ENCODE measurements around the gene FOXL3.

The FOXL3 gene

GRCh38 chr7:284762-285722 lies 4.9 kb upstream of the FOXL3 start:
- Mint-ChIP-seq H3K36me3 (ENCODE audit: low read depth) (no peaks in the 10 kb centered on the region), H3K9me3 (no peaks in the 10 kb centered on the region), H3K4me1 (ENCODE audit: low read depth) (no peaks in the 10 kb centered on the region), H3K4me3 (no peak overlapping the region), H3K27ac (no peak overlapping the region), H3K27me3 (ENCODE audit: low read depth) (peaks cover 11% of the 10 kb centered on the region)
- DNase-seq (ENCODE audit: low spot score) = no peak

GRCh38 chr7:285731-286130 lies 4.2 kb upstream of the FOXL3 start:
- no peak for DNase-seq (ENCODE audit: low spot score)
- Mint-ChIP-seq H3K36me3 (ENCODE audit: low read depth) (no peaks in the 10 kb centered on the region), H3K27me3 (ENCODE audit: low read depth) (peaks cover 11% of the 10 kb centered on the region)

GRCh38 chr7:286266-286665 lies 3.7 kb upstream of the FOXL3 start:
- H3K27me3 Mint-ChIP-seq (ENCODE audit: low read depth) = peaks cover 11% of the 10 kb centered on the region
- no peak for DNase-seq (ENCODE audit: low spot score)
- no peaks in the 10 kb centered on the region for H3K4me1 Mint-ChIP-seq (ENCODE audit: low read depth)
- H3K36me3 Mint-ChIP-seq (ENCODE audit: low read depth) = no peaks in the 10 kb centered on the region
- no peak overlapping the region for H3K4me3 Mint-ChIP-seq
- no peaks in the 10 kb centered on the region for H3K9me3 Mint-ChIP-seq
- no peak overlapping the region for H3K27ac Mint-ChIP-seq

More at GRCh38 chr7:285731-286130, 4.2 kb upstream of the FOXL3 start:
- no peak overlapping the region for H3K4me3 Mint-ChIP-seq
- H3K27ac Mint-ChIP-seq = no peak overlapping the region
- H3K4me1 Mint-ChIP-seq (ENCODE audit: low read depth) = no peaks in the 10 kb centered on the region
- H3K9me3 Mint-ChIP-seq = no peaks in the 10 kb centered on the region

GRCh38 chr7:288671-289101 lies 1.3 kb upstream of the FOXL3 start:
- H3K36me3 Mint-ChIP-seq (ENCODE audit: low read depth) = no peaks in the 10 kb centered on the region
- DNase-seq (ENCODE audit: low spot score) = no peak
- no peaks in the 10 kb centered on the region for H3K9me3 Mint-ChIP-seq
- no peaks in the 10 kb centered on the region for H3K4me1 Mint-ChIP-seq (ENCODE audit: low read depth)
- no peak overlapping the region for H3K4me3 Mint-ChIP-seq
- H3K27ac Mint-ChIP-seq = no peak overlapping the region
- H3K27me3 Mint-ChIP-seq (ENCODE audit: low read depth) = peaks cover 26% of the 10 kb centered on the region

DNA sequence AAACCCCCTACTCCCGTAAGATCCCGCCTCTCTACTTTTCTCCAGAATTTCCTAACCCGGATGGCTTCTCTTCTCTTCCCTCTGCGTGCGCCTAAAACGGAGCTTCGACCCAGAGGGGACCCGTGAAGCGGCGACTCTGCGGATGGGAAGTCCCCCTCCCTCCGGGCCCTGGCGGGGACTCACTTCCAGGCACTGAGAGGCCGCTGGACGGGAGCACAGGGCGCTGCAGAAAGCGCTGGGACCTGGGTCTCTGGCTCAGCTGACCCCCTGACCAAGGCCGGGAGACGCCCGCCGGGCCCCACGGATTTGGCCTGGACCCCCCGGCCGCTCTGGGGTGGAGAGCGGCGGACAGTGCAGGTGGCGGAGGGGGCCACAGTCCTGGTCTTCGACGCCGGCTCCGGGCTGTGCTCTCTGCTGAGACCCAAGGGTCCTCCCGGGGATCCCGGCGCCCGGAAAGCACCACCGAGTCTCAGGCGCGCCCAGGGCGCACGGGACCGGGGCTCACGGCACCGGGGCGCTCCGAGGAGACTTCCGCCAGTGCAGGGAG lies 688 bp upstream of the FOXL3 start:
- Mint-ChIP-seq H3K36me3 (ENCODE audit: low read depth) (no peaks in the 10 kb centered on the region), H3K4me1 (ENCODE audit: low read depth) (no peaks in the 10 kb centered on the region), H3K27me3 (ENCODE audit: low read depth) (peaks cover 26% of the 10 kb centered on the region), H3K27ac (no peak overlapping the region), H3K4me3 (no peak overlapping the region), H3K9me3 (no peaks in the 10 kb centered on the region)
- no peak for DNase-seq (ENCODE audit: low spot score)

GRCh38 chr7:290554-291372 lies 793 bp downstream of the FOXL3 start:
- Mint-ChIP-seq H3K9me3 (no peaks in the 10 kb centered on the region), H3K36me3 (ENCODE audit: low read depth) (no peaks in the 10 kb centered on the region), H3K27ac (no peak overlapping the region), H3K4me1 (ENCODE audit: low read depth) (no peaks in the 10 kb centered on the region), H3K27me3 (ENCODE audit: low read depth) (peaks cover 26% of the 10 kb centered on the region), H3K4me3 (no peak overlapping the region)
- DNase-seq (ENCODE audit: low spot score) = no peak

GRCh38 chr7:291373-292092 lies 1.6 kb downstream of the FOXL3 start:
- Mint-ChIP-seq H3K4me1 (ENCODE audit: low read depth) (no peaks in the 10 kb centered on the region), H3K4me3 (no peak overlapping the region), H3K27me3 (ENCODE audit: low read depth) (peaks cover 26% of the 10 kb centered on the region), H3K27ac (no peak overlapping the region), H3K36me3 (ENCODE audit: low read depth) (no peaks in the 10 kb centered on the region), H3K9me3 (no peaks in the 10 kb centered on the region)
- DNase-seq (ENCODE audit: low spot score) = no peak

DNA sequence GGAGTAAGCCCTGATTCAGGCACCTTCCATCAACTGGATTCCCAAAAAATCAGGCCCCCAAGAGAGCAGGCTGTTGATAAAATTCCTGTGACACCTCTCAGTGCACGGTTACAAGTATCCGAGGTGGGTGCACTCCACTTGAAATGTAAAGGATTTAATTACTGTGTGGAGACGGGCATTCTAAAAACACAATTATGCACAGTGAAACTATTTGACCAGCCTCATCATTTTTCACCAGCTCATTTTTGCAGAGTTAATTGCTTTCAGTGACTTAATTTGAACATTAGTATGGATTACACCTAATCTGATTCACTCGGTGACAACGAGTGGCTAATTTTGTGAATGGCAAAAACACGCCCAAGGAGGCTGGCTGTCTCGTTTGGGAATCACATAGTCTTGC lies 2.3 kb downstream of the FOXL3 start:
- no peak overlapping the region for H3K4me3 Mint-ChIP-seq
- H3K27me3 Mint-ChIP-seq (ENCODE audit: low read depth) = peaks cover 26% of the 10 kb centered on the region
- no peak overlapping the region for H3K27ac Mint-ChIP-seq
- no peaks in the 10 kb centered on the region for H3K4me1 Mint-ChIP-seq (ENCODE audit: low read depth)
- no peaks in the 10 kb centered on the region for H3K9me3 Mint-ChIP-seq
- H3K36me3 Mint-ChIP-seq (ENCODE audit: low read depth) = no peaks in the 10 kb centered on the region
- no peak for DNase-seq (ENCODE audit: low spot score)

GRCh38 chr7:292826-293225 lies 2.9 kb downstream of the FOXL3 start:
- Mint-ChIP-seq H3K27me3 (ENCODE audit: low read depth) (peaks cover 24% of the 10 kb centered on the region), H3K4me3 (no peak overlapping the region), H3K9me3 (no peaks in the 10 kb centered on the region), H3K36me3 (ENCODE audit: low read depth) (no peaks in the 10 kb centered on the region), H3K27ac (no peak overlapping the region), H3K4me1 (ENCODE audit: low read depth) (no peaks in the 10 kb centered on the region)
- no peak for DNase-seq (ENCODE audit: low spot score)

GRCh38 chr7:293681-294439 lies 3.9 kb downstream of the FOXL3 start:
- Mint-ChIP-seq H3K4me3 (no peak overlapping the region), H3K36me3 (ENCODE audit: low read depth) (no peaks in the 10 kb centered on the region), H3K4me1 (ENCODE audit: low read depth) (no peaks in the 10 kb centered on the region), H3K9me3 (no peaks in the 10 kb centered on the region), H3K27ac (no peak overlapping the region), H3K27me3 (ENCODE audit: low read depth) (peaks cover 19% of the 10 kb centered on the region)
- no peak for DNase-seq (ENCODE audit: low spot score)

DNA sequence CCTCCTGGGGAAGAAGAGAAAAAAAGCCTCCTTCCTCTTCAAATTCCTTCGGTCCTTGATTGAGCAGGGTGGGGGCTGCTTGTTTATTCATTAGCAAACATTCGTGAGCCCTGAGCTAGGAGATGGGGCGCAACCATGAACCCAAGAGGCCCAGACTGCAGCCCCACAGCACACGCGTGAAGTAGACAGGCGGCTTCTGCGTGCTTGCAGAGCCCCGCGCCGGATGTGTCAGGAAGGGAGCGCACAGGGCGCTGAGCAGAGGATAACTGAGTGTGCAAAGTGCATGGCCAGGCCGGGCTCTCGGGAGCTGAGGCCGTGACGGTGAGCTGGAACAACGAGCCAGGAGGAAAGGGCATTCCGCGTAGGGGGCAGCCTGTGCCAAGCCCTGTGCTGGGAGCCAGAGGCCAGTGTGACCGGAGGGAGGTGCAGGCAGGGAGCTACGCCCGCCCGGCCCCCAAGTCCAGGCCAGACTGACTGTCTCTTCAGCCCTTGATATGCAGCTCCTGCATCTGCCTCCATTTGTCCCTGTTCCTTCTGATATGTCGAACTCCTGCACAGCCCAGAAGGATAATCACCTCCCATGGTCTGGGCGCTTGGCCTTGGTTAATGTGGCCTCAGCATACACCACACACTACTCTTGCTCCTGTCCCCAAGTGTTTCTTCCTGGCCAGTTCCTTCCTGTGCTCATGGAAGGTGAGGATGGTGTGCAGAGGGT lies 4.6 kb downstream of the FOXL3 start:
- Mint-ChIP-seq H3K4me3 (no peak overlapping the region), H3K27ac (no peak overlapping the region), H3K36me3 (ENCODE audit: low read depth) (no peaks in the 10 kb centered on the region), H3K4me1 (ENCODE audit: low read depth) (no peaks in the 10 kb centered on the region), H3K27me3 (ENCODE audit: low read depth) (peaks cover 15% of the 10 kb centered on the region), H3K9me3 (no peaks in the 10 kb centered on the region)
- DNase-seq (ENCODE audit: low spot score) = no peak

DNA sequence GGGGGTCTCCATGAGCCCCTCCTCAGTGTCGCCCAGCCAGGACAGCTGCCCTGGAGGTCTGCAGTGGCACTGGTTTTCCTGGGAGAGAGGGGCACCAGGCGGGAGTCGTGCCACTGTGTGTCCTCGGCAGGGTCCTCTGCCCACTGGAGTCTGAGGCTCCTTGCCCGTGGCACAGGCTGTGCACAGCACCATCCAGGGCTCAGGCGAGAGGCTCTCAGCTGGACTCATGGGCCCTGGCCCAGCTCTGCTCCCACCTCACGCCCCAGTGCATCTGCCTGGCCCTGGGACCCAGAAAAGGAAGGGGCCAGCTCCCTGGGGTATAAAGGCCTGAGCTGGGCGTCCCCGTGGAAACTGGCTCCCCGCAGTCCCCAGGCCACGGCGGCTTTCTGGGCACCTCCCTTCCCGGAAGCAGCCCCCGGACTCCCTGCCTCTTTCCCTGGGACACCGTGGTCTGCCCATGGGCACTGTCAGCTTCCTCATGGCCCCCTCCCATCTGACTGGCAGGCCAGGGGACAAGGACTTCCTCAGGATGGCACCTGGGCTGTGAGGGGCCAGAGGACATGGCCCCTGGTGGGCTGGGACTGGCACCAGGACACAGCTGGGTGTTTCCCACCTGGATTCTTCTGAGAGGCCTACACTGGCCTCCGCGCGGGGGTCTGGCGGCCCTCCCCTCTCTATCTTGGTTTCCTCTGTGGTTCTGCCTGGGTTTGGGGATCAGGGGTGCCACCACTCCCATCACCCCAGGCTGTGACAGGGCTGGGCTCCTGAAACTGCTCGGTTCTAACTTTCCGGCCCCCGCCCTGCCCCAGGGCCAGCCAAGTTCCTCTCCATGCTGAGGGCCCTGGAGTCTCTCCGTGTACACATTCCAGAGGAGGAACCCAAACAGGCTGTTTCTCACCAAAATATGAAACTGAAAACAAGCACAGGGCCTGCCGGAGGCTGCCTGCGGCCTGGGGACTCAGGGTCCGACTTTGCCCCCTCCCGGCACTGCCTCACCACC lies 5.5 kb downstream of the FOXL3 start:
- Mint-ChIP-seq H3K36me3 (ENCODE audit: low read depth) (no peaks in the 10 kb centered on the region), H3K4me1 (ENCODE audit: low read depth) (no peaks in the 10 kb centered on the region)

More for the DNA sequence above, 5.5 kb downstream of the FOXL3 start:
- no peak for DNase-seq (ENCODE audit: low spot score)
- no peaks in the 10 kb centered on the region for H3K9me3 Mint-ChIP-seq
- no peak overlapping the region for H3K4me3 Mint-ChIP-seq
- H3K27ac Mint-ChIP-seq = no peak overlapping the region
- H3K27me3 Mint-ChIP-seq (ENCODE audit: low read depth) = peaks cover 15% of the 10 kb centered on the region

Measured in T-helper 2 cell treated with Interferon-gamma antibody and Interleukin-4, amounts not matched to agents 5 μg/mL and 100 μg/mL, for 36 hours (primary cell).